ENCODE measurements around the gene SPC24. TPM values are rescaled to one million over a fixed set of nuclear protein-coding genes. Genes with fewer than 3 reads are reported as not detected.
A peak's percentile ranks its signal among the peaks of the same experiment; 100 is the strongest.
"Not testable (repeated sequence)": the region's sequence is repeated elsewhere in the genome, so short reads cannot be mapped to it uniquely, and the experiment has no call there.

Gene SPC24
- total RNA-seq, 2 donors from 2014 or later, result 1.2 to 5.7 TPM

GRCh38 chr19:11102944-11103343, 52.6 kb downstream of the SPC24 start:
- Histone ChIP-seq H3K27me3 (no peaks in the 10 kb centered on the region), H3K9me3 (no peaks in the 10 kb centered on the region), H3K36me3 (peaks cover 53% of the 10 kb centered on the region), H3K27ac (no peak overlapping the region), H3K4me1 (peaks cover 0 to 5% of the 10 kb centered on the region in 2 donors), H3K4me3 (no peak overlapping the region)
- TF ChIP-seq CTCF (IDR thresholded peaks at IDR 0.05), result no peak
- DNase-seq (ENCODE audit: low spot score), result peak; percentile 67

GRCh38 chr19:11101057-11101456, 54.5 kb downstream of the SPC24 start:
- Histone ChIP-seq H3K27ac (no peak overlapping the region), H3K4me1 (peaks cover 0 to 16% of the 10 kb centered on the region in 2 donors), H3K36me3 (peaks cover 34% of the 10 kb centered on the region), H3K27me3 (no peaks in the 10 kb centered on the region), H3K9me3 (no peaks in the 10 kb centered on the region), H3K4me3 (no peak overlapping the region)
- no peak for TF ChIP-seq CTCF (IDR thresholded peaks at IDR 0.05)
- no peak for DNase-seq (ENCODE audit: low spot score)

GRCh38 chr19:11100049-11100448, 55.5 kb downstream of the SPC24 start:
- H3K27me3 ChIP-seq, result no peaks in the 10 kb centered on the region
- no peak for TF ChIP-seq CTCF (IDR thresholded peaks at IDR 0.05)
- H3K4me3 ChIP-seq, result no peak overlapping the region
- DNase-seq (ENCODE audit: low spot score), result no peak
- H3K36me3 ChIP-seq, result peaks cover 25% of the 10 kb centered on the region
- no peak overlapping the region for H3K27ac ChIP-seq
- H3K4me1 ChIP-seq, result peaks cover 0 to 25% of the 10 kb centered on the region in 2 donors
- H3K9me3 ChIP-seq, result no peaks in the 10 kb centered on the region

GRCh38 chr19:11098861-11099260, 56.7 kb downstream of the SPC24 start:
- H3K27ac ChIP-seq, result no peak overlapping the region
- H3K4me1 ChIP-seq, result peaks cover 0 to 35% of the 10 kb centered on the region in 2 donors

GRCh38 chr19:11098327-11098726, 57.3 kb downstream of the SPC24 start:
- no peak for DNase-seq (ENCODE audit: low spot score)
- peaks cover 13% of the 10 kb centered on the region for H3K36me3 ChIP-seq
- no peak overlapping the region for H3K4me3 ChIP-seq
- H3K27me3 ChIP-seq, result no peaks in the 10 kb centered on the region
- peaks cover 0 to 39% of the 10 kb centered on the region in 2 donors for H3K4me1 ChIP-seq
- no peaks in the 10 kb centered on the region for H3K9me3 ChIP-seq
- TF ChIP-seq CTCF (IDR thresholded peaks at IDR 0.05), result no peak
- no peak overlapping the region for H3K27ac ChIP-seq

More at GRCh38 chr19:11098861-11099260, 56.7 kb downstream of the SPC24 start:
- Histone ChIP-seq H3K9me3 (no peaks in the 10 kb centered on the region), H3K36me3 (peaks cover 16% of the 10 kb centered on the region), H3K27me3 (no peaks in the 10 kb centered on the region), H3K4me3 (no peak overlapping the region)
- DNase-seq (ENCODE audit: low spot score), result no peak
- no peak for TF ChIP-seq CTCF (IDR thresholded peaks at IDR 0.05)

- not testable (repeated sequence) for DNase-seq (ENCODE audit: low spot score); H3K4me3 ChIP-seq; H3K36me3 ChIP-seq; H3K27me3 ChIP-seq; H3K27ac ChIP-seq; H3K9me3 ChIP-seq
- H3K4me1 ChIP-seq, result peaks cover 0 to 47% of the 10 kb centered on the region in 2 donors
These were observed 58.2 kb downstream of the SPC24 start for GRCh38 chr19:11097367-11097766.

Data from right atrium auricular region (tissue), 2 donors.